C4-2B (cell line): ENCODE data around the gene BORCS5.

ENCODE experiments used
- ZFX ChIP-seq: fragments of 450-650 bp; IDR thresholded peaks from 2 replicates; pipeline ENCODE4 v1.6.1; 2017
- TF ChIP-seq, protein P1 (sequence below): fragments of 450-650 bp; conservative IDR thresholded peaks from 2 replicates; pipeline ENCODE4 v1.5.1; 2017; ENCODE audit warnings: mild to moderate bottlenecking

DNA sequence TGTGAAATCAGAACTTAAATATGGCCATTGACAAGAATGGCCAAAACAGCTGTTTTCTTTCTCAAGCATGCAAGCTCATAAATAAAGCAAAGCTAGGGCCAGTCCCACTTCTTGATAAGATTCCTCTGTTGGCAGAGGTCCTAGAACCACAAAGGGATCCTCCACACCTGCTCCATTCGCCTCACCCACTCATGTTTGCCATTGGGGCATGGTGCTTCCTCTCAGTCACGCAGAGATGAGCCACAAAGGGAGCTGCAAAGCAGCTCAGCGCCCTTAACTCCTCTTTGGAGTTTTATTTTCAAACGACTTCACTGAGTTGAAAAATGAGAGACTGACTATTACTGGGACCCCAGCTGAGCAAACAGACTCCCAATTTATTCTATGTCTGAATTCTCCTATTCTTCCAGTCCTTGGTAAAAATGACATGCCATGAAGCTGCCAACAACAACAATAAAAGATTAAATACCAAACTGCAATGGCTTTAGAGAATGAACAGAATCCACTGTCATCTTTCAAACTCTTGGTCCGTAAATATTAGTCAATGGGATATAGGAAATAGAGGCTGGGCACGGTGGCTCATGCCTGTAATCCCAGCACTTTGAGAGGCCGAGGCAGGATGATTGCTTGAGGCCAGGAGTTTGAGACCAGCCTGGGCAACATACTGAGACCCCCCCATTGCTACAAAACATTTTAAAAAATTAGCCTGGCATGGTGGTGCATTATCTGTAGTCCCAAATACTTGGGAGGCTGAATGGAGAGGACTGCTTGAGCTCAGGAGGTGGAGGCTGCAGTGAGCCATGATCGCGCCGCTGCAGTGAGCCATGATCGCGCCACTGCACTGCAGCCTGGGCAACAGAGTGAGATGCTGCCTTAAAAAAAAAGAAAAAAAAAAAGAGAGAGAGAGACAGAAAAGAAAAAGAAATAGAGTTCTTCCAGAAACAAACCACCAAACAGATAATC, 23.2 kb upstream of the BORCS5 start:
- TF ChIP-seq, protein P1, sequence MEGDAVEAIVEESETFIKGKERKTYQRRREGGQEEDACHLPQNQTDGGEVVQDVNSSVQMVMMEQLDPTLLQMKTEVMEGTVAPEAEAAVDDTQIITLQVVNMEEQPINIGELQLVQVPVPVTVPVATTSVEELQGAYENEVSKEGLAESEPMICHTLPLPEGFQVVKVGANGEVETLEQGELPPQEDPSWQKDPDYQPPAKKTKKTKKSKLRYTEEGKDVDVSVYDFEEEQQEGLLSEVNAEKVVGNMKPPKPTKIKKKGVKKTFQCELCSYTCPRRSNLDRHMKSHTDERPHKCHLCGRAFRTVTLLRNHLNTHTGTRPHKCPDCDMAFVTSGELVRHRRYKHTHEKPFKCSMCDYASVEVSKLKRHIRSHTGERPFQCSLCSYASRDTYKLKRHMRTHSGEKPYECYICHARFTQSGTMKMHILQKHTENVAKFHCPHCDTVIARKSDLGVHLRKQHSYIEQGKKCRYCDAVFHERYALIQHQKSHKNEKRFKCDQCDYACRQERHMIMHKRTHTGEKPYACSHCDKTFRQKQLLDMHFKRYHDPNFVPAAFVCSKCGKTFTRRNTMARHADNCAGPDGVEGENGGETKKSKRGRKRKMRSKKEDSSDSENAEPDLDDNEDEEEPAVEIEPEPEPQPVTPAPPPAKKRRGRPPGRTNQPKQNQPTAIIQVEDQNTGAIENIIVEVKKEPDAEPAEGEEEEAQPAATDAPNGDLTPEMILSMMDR, result no peak
- no peak for TF ChIP-seq ZFX
